ENCODE data around the gene XAF1. TPM values are rescaled to one million over a fixed set of nuclear protein-coding genes. Genes with fewer than 3 reads are reported as not detected.

The XAF1 gene, protein sequence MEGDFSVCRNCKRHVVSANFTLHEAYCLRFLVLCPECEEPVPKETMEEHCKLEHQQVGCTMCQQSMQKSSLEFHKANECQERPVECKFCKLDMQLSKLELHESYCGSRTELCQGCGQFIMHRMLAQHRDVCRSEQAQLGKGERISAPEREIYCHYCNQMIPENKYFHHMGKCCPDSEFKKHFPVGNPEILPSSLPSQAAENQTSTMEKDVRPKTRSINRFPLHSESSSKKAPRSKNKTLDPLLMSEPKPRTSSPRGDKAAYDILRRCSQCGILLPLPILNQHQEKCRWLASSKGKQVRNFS
- under 0.01 and 0.22 TPM in 2 replicates for total RNA-seq

DNA sequence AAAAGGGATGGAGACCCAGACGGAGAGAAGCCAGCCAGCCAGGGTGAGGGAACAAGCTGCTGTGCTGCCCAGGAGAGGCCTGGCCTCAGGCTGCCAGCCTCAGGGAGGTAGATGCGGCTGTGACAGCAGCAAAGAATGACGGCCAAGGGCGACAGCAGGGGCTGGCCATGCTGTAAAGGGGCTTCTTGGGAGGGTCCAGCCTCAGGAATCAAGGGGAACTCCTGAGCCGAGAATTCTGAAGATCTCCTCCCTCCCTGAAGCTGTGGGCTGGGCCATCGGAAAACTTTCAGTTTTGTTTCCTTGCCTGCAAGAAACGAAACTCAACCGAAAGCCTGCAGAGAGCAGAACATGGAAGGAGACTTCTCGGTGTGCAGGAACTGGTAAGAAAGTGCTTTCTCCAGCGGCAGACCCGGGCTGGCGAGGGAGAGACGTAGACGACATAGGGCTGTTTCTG is at the start of gene XAF1:
Gene XAF1 (plus strand): TSS at position 316 of the 454 bp plus-strand sequence. CDS start 33 bp downstream, at position 349.

DNA sequence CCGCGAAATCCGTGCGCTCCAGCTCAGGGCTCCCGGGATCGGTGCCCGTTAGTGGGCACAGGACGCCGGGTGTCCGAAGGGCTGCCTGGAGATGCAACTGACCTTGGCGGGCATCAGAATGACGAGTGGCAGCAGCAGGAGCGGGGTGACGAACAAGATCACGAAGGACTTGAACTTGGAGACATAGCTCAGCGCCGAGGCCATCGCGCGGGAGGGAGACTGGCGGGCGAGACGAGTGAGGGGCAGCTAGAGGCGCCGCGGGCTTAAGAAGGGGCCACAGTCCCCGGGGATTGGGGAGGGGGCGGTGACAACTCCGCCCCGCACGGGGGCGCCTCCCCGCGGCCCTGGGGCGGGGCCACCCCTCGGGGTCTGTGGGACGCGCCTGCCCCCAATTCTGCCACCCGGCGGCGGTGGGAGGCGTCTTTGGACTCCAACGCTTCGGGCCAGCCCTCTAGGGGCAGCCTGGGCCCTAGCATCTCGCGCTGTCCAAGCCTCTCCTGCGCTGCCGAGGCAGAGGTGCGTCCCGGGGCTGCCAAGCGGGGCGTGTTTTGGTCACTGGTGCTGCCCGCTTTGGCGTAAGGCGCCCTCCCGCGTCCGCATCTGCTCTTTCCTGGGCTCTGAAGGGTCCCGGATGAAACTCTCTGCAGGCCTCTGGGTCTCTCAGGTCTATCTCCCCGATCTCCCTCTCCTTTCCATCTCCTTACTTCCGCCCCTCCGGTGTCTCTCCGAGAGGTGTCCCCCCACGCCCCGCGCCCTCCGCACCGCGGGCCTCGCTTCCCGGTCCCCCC is 42.5 kb upstream of the XAF1 start, which contains the start of gene SLC13A5:
Gene SLC13A5 (minus strand): TSS at position 240 of the 788 bp plus-strand sequence. CDS start 36 bp downstream, at position 204.

DNA sequence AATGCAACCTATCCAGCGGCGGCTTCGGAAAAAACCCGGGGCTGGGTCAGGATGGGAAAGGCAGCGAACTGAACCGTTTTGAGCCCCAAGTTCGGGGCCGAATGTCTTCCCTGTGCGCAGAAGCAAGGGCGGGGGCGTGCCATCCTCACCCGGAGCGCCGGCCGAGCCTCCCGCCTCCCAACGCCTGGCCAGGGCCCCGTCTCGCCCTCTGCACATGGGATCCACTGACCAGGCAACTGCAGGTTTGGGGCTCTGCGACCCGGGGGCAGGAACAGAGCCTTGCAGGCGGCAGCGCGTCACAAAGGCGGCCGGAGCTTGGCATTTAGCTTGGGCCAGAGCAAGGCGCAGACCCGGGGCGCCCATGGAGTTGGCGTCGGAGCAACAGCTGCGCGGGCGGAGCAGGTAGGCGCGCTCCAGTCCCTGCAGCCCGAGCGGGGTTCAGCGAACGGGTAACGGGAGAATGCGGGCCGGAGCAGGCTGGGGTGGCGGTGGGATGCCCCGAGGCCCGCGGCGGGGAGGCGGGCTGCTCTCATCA is 20.1 kb downstream of the XAF1 start, which contains the start of gene FBXO39:
Gene FBXO39 (plus strand): TSS at position 345 of the 535 bp plus-strand sequence. CDS start 3,654 bp downstream, outside the sequence.

Other genes starting within 250 kb of the XAF1 start
- gene PITPNM3, start 199.5 kb upstream of the XAF1 start, total RNA-seq: 0.09 and 0.11 TPM in 2 replicates
- 6.4 and 10.1 TPM in 2 replicates for gene KIAA0753, start 115.3 kb upstream of the XAF1 start, total RNA-seq
- 60.1 and 90.9 TPM in 2 replicates for gene TXNDC17, start 115.0 kb upstream of the XAF1 start, total RNA-seq
- 7.3 and 8.9 TPM in 2 replicates for gene MED31, start 104.4 kb upstream of the XAF1 start, total RNA-seq
- gene C17orf100, start 104.3 kb upstream of the XAF1 start, total RNA-seq: 0.43 and 0.52 TPM in 2 replicates
- gene SLC13A5, start 42.7 kb upstream of the XAF1 start, total RNA-seq: 0.09 and 0.11 TPM in 2 replicates
- gene FBXO39, start 20.2 kb downstream of the XAF1 start, total RNA-seq: 14.4 and 24.9 TPM in 2 replicates
- 0.11 TPM in 1 of 2 replicates, not detected in the other for gene TEKT1, start 75.7 kb downstream of the XAF1 start, total RNA-seq
- not detected in 2 replicates for gene ALOX12, start 240.0 kb downstream of the XAF1 start, total RNA-seq